Osteocyte (in vitro differentiated cells): ENCODE data around the gene TARBP1. TPM values are rescaled to one million over a fixed set of nuclear protein-coding genes. Genes with fewer than 3 reads are reported as not detected.

Experiments used
- DNase-seq: peaks from one replicate; pipeline ENCODE4 v3.0.0; 2021; ENCODE audit warnings: mixed read lengths; ENCODE audit not compliant: unreplicated experiment; ENCODE audit errors: extremely low spot score
- H3K27ac Mint-ChIP-seq: one replicate; pipeline ENCODE4 v1.8.0; 2021; ENCODE audit warnings: mild to moderate bottlenecking, mixed read lengths; ENCODE audit not compliant: unreplicated experiment
- H3K27me3 Mint-ChIP-seq: one replicate; pipeline ENCODE4 v1.8.0; 2021; ENCODE audit warnings: mixed read lengths; ENCODE audit not compliant: unreplicated experiment
- H3K36me3 Mint-ChIP-seq: one replicate; pipeline ENCODE4 v1.8.0; 2021; ENCODE audit warnings: mixed read lengths; ENCODE audit not compliant: unreplicated experiment
- H3K4me1 Mint-ChIP-seq: one replicate; pipeline ENCODE4 v1.8.0; 2021; ENCODE audit warnings: mixed read lengths; ENCODE audit not compliant: unreplicated experiment
- H3K4me3 Mint-ChIP-seq: one replicate; pipeline ENCODE4 v1.8.0; 2021; ENCODE audit warnings: mild to moderate bottlenecking, moderate library complexity, mixed read lengths; ENCODE audit not compliant: unreplicated experiment
- H3K9me3 Mint-ChIP-seq: one replicate; pipeline ENCODE4 v1.8.0; 2021; ENCODE audit warnings: mixed read lengths; ENCODE audit not compliant: unreplicated experiment
- CTCF ChIP-seq: fragments of 200-600 bp; sonication (generic); IDR thresholded peaks from 2 replicates; pipeline ENCODE4 v1.5.0; 2021; ENCODE audit warnings: antibody characterized with exemption, mild to moderate bottlenecking, moderate library complexity
- total RNA-seq: library from RNA; stranded (reverse); gene quantifications from 2 replicates; pipeline ENCODE4 v1.2.1, GENCODE V29; 2021

TARBP1 gene
- total RNA-seq, 1 donor from 2014 or later, result 19.0 TPM

DNA sequence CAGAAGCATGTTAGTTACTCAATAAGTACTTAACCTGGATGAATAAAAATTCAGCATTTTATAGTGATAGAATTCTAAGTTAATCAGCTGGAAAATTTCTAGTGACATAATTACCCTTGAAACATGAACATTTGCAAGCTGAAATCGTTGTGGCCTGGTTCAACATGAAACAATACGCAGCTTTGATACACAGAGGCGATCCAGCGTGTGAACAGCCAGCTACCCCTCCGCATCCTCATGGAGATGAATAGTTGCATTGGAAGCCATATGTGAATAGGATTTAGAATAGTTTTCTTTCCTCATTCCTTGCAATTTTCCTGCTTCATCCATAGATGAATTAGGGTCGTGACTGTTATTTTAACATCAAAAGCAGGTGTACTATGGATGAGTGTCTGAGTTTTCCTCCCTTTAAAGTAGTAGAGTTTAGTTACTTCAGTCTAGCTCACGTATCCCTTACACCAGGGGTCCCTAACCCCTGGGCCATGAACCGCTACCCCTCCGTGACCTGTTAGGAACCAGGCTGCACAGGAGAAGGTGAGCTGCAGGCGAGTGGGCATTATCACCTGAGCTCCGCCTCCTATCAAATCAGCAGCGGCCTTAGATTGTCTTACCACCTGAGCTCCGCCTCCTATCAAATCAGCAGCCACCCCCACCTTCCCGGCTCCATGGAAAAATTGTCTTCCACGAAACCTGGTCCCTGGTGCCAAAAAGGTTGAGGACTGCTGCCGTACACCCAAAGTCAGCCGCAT is 6.2 kb upstream of the TARBP1 start:
- Mint-ChIP-seq H3K4me1 (peaks cover 6% of the 10 kb centered on the region), H3K9me3 (no peaks in the 10 kb centered on the region), H3K4me3 (no peak overlapping the region), H3K27me3 (peaks cover 29% of the 10 kb centered on the region), H3K27ac (no peak overlapping the region), H3K36me3 (no peaks in the 10 kb centered on the region)
- TF ChIP-seq CTCF, result no peak
- no peak for DNase-seq

GRCh38 chr1:234484218-234484617 is 5.2 kb upstream of the TARBP1 start:
- TF ChIP-seq CTCF, result no peak
- Mint-ChIP-seq H3K4me1 (peaks cover 6% of the 10 kb centered on the region), H3K36me3 (no peaks in the 10 kb centered on the region), H3K9me3 (no peaks in the 10 kb centered on the region), H3K4me3 (no peak overlapping the region), H3K27ac (no peak overlapping the region), H3K27me3 (peaks cover 29% of the 10 kb centered on the region)
- DNase-seq, result no peak

DNA sequence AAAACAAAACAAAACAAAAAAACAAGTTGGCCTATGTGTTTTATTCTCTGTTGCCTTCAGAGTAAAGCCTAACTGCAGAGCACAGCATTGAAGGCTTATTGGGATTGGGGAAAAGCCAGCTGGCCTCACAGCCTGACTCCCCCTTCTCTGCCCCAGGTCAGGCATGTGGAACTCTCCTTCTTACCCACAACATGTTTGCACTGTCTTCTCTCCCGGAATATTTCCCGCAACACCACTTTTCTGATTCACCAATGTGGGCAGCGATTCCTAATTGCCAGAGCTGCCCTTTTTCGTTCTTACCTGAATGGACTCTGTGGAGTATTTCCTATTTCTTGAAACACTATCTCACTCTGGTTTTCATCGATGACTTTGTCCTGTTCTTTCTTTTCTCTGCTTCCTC is 2.8 kb upstream of the TARBP1 start:
- DNase-seq, result no peak
- H3K36me3 Mint-ChIP-seq, result no peaks in the 10 kb centered on the region
- peaks cover 9% of the 10 kb centered on the region for H3K4me1 Mint-ChIP-seq
- TF ChIP-seq CTCF, result no peak
- H3K9me3 Mint-ChIP-seq, result no peaks in the 10 kb centered on the region
- H3K27me3 Mint-ChIP-seq, result peaks cover 29% of the 10 kb centered on the region
- no peak overlapping the region for H3K4me3 Mint-ChIP-seq
- H3K27ac Mint-ChIP-seq, result no peak overlapping the region

DNA sequence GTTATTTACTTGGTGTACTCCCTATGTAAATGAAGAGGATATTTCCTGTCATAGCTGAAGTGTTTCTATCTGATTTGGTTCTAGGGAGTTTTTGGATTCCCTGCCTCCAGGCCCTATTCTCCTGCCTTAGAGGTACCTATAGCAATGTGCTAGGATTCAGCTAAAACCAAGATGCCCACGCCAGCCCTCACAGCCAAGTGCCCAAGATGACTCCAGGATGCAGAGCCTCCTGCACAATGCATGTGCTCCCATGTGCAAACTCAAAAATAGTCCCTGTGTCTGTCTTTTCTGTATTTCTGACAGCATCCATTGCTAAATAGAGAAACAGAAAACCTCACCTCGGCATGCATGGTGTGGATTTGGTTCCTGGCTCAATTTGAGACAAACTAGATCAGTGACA is 887 bp upstream of the TARBP1 start:
- peaks cover 29% of the 10 kb centered on the region for H3K27me3 Mint-ChIP-seq
- TF ChIP-seq CTCF, result no peak
- H3K4me1 Mint-ChIP-seq, result peaks cover 12% of the 10 kb centered on the region
- H3K9me3 Mint-ChIP-seq, result no peaks in the 10 kb centered on the region
- no peaks in the 10 kb centered on the region for H3K36me3 Mint-ChIP-seq
- no peak overlapping the region for H3K27ac Mint-ChIP-seq
- DNase-seq, result no peak
- peak overlapping the region; percentile 65 for H3K4me3 Mint-ChIP-seq

DNA sequence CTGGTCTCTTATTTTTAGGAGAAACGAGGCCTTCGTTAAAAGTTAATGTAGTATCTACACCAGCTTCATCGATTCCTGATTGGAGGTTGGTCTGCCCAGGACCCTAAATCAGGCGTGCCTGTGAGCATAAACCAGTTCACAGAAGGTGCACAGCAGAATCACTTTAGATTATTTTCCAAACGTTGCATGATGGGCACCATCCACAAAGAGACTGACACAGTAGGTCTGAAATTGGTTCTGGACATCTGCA is 256 bp upstream of the TARBP1 start:
- no peaks in the 10 kb centered on the region for H3K9me3 Mint-ChIP-seq

More for the DNA sequence above, 256 bp upstream of the TARBP1 start:
- H3K4me3 Mint-ChIP-seq, result peak overlapping the region; percentile 65
- peaks cover 29% of the 10 kb centered on the region for H3K27me3 Mint-ChIP-seq
- no peak for TF ChIP-seq CTCF
- no peak overlapping the region for H3K27ac Mint-ChIP-seq
- H3K36me3 Mint-ChIP-seq, result no peaks in the 10 kb centered on the region
- peaks cover 17% of the 10 kb centered on the region for H3K4me1 Mint-ChIP-seq
- DNase-seq, result no peak
